Activated naive CD4-positive, alpha-beta T cell treated with anti-CD3 and anti-CD28 coated beads, Interleukin-2, amount 10 ng/mL, durations not matched to agents 7 days and 5 days (primary cell): Measurements from ENCODE around the gene PERM1.

Experiments
- CTCF ChIA-PET: fragments of 350-600 bp; sonication (Branson Sonifier 250); formaldehyde crosslinking; loops from one replicate; lab custom pipeline; 2021; ENCODE audit warnings: antibody characterized with exemption; lab: Charles Lee
- DNase-seq: peaks from one replicate; pipeline ENCODE4 v3.0.0-alpha.2; 2020
- H3K27ac Mint-ChIP-seq: one replicate; pipeline ENCODE4 v1.8.0; 2021; ENCODE audit warnings: mild to moderate bottlenecking, moderate library complexity, mixed read lengths
- H3K27me3 Mint-ChIP-seq: one replicate; pipeline ENCODE4 v1.8.0; 2021; ENCODE audit warnings: mild to moderate bottlenecking, mixed read lengths
- H3K36me3 Mint-ChIP-seq: one replicate; pipeline ENCODE4 v1.8.0; 2021; ENCODE audit warnings: mixed read lengths
- H3K4me1 Mint-ChIP-seq: one replicate; pipeline ENCODE4 v1.8.0; 2021; ENCODE audit warnings: mixed read lengths
- H3K4me3 Mint-ChIP-seq: one replicate; pipeline ENCODE4 v1.8.0; 2021; ENCODE audit warnings: mild to moderate bottlenecking, moderate library complexity, mixed read lengths
- H3K9me3 Mint-ChIP-seq: one replicate; pipeline ENCODE4 v1.8.0; 2021; ENCODE audit warnings: mixed read lengths

PERM1 gene

DNA sequence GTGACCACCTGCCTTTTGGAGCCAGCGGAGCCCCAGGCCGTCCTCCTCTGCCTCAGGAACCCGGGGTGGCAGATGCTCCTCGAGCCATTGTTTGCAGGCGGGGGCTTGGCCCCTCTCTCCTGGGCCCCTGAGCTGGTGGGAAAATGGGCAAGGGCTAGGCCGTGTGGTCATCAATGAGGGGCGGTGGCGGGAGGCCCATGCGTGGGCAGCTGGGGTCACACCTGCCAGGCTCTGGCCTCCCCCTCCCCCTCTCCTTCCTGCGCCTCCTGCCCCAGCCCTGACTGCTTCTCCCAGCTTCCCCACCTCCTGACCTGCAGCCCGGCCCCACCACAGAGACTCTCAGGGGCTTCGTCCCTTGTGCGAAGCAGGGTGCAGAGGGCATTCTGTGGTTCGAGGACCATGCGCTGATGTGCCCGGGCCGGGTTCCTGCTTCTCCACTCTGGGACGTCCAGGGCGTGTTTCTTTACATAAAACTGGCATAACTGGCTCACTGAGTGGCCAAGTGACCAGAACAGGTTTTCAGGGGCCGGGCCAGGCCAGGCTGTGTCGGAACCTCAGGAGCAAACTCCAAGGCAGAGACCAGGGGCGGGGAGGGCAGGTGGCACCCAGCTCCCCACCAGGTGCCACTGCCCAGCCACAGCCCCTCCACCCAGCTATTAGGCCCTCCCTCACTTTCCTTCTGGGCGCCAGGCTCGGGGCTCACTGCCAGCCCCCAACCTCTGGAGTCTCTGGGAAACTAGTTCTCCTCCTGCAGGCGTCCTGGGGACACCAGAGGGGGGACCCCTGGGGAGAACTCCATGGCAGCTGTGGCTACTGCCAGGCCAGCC is 48.9 kb downstream of the PERM1 start:
- H3K4me1 Mint-ChIP-seq: no peaks in the 10 kb centered on the region
- H3K9me3 Mint-ChIP-seq: no peaks in the 10 kb centered on the region
- no peak overlapping the region for H3K4me3 Mint-ChIP-seq
- H3K27me3 Mint-ChIP-seq: peaks cover 87% of the 10 kb centered on the region
- DNase-seq: no peak
- H3K36me3 Mint-ChIP-seq: no peaks in the 10 kb centered on the region
- CTCF ChIA-PET: no interaction called here
- no peak overlapping the region for H3K27ac Mint-ChIP-seq

DNA sequence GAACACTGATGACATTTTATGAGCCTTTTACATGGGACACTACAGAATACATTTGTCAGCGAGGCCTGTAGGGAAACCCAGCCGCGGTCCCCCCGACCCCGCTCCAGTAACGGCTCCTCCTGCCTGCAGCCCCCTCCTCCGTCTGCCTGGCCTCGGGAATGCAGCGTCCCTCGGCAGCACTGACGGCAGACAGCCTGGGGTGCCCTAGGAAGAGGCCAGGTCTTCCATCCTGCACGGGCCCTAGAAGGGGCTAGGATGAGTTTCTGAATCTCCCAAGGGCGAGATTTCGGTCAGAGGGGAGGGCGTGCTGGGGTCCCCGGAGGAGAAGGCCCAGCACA is 49.8 kb downstream of the PERM1 start:
- Mint-ChIP-seq H3K9me3 (no peaks in the 10 kb centered on the region), H3K36me3 (no peaks in the 10 kb centered on the region), H3K27ac (no peak overlapping the region), H3K4me1 (no peaks in the 10 kb centered on the region), H3K27me3 (peaks cover 89% of the 10 kb centered on the region), H3K4me3 (no peak overlapping the region)
- CTCF ChIA-PET: no interaction called here
- no peak for DNase-seq

DNA sequence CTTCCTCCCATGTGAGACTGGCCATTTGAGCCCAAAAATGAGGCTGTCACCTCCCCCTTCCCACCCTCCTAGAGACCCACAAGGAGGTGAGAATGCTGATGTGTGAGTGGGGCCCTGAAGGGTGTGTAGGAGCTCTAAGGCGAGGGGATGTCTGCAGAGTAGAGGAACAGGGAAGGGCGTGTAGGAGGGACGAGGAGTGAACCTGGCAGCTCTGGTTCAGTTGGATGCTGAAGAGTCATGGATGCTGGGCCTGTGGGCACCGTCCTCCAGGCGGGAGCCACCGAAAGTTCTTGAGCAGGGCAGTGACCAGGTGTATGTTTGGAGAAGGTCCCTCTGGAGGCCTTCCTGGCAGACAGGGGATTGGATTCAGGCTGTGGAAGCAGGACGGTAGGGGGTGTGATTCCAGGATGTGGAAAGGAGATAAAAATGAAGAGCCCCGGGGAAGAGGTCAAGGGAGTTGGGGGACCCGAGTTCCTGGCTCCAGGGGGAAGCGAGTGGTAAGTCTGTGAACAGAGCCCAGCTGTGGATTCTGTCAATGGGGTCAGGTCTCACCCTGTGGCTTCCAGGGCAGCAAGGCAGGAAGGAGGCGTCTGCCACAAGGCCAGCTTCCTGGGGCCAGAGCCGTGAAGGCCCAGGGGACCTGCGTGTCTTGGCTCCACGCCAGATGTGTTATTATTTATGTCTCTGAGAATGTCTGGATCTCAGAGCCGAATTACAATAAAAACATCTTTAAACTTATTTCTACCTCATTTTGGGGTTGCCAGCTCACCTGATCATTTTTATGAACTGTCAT is 50.3 kb downstream of the PERM1 start:
- Mint-ChIP-seq H3K4me3 (no peak overlapping the region), H3K36me3 (no peaks in the 10 kb centered on the region), H3K27me3 (peaks cover 89% of the 10 kb centered on the region), H3K4me1 (no peaks in the 10 kb centered on the region), H3K9me3 (no peaks in the 10 kb centered on the region), H3K27ac (no peak overlapping the region)
- CTCF ChIA-PET: interaction anchor here (1.3 to 1.8 kb wide), 2 partner anchors 8 to 9 kb away, joined by 4 to 5 read pairs; no protein-coding TSS in a partner anchor
- no peak for DNase-seq

DNA sequence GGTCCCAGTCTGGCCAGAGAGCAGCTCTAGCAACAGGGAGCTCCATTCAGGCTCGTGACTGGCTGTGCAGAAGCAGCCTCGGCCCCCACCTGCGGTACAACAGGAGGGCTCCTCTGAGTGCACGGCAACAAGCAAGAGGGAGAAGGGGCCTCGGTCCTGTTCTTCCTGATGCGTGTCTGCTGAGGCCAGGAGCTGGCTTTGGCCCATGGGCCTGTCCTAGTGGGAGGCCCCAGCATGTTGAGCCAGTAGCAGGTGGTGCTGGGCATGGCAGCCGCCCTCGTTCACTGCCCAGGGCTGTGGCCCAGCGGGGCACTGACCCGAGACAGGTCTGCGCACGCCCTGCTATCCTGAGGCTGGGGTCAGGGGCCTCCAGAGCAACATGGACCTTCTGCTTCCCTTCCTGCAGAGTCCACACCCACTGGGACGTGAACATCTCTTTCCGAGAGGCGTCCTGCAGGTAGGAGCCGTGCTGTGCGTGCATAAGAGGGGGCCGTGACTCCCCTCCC is 51.2 kb downstream of the PERM1 start:
- H3K36me3 Mint-ChIP-seq: no peaks in the 10 kb centered on the region
- DNase-seq: no peak
- no peak overlapping the region for H3K4me3 Mint-ChIP-seq
- no peak overlapping the region for H3K27ac Mint-ChIP-seq
- CTCF ChIA-PET: interaction anchor here (1.3 to 1.8 kb wide), 2 partner anchors 9 to 10 kb away, joined by 4 to 5 read pairs; no protein-coding TSS in a partner anchor
- H3K4me1 Mint-ChIP-seq: peaks cover 3% of the 10 kb centered on the region
- peaks cover 89% of the 10 kb centered on the region for H3K27me3 Mint-ChIP-seq
- H3K9me3 Mint-ChIP-seq: no peaks in the 10 kb centered on the region

DNA sequence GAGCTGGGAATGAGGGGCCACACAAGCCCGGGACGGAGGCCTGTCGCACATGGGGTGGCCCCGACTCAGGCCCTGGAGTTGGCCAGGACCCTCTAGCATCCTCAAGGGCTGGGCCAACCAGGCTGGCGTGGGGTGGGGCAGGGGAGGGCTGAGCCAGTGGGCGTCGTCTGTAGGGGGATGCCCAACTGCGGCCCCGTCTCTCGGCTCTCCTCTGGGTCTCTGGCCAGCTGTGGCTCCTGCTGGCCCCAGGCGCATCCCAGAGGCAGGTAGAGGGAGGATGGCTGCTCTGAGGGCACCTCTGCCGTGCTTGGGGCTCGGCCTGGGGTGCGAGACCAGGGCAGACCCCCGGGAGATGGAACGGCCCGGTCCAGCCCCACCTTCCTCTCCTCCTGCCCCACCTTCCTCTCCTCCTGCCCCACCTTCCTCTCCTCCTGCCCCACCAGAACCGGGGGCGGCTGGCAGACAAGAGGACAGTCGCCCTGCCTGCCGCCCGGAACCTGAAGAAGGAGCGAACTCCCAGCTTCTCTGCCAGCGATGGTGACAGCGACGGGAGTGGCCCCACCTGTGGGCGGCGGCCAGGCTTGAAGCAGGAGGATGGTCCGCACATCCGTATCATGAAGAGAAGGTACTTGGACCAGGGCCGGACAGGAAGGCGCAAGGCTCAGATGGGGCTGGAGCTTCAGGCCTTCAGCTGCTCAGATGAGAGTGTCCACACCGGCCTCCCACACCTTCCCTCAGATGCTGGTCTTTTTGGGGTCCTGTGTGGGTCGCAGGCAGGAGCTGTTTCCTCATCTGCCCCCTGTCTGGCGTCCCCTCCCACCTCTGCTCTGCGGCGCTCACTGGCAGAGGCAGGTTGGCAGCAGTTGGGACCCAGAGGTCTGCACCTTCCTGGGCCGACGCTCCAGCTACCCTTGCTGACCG is 51.9 kb downstream of the PERM1 start:
- no peaks in the 10 kb centered on the region for H3K36me3 Mint-ChIP-seq
- H3K4me1 Mint-ChIP-seq: peaks cover 3% of the 10 kb centered on the region
- peaks cover 89% of the 10 kb centered on the region for H3K27me3 Mint-ChIP-seq
- H3K9me3 Mint-ChIP-seq: no peaks in the 10 kb centered on the region
- DNase-seq: no peak
- H3K27ac Mint-ChIP-seq: no peak overlapping the region
- H3K4me3 Mint-ChIP-seq: no peak overlapping the region
- CTCF ChIA-PET: interaction anchor here (0.7 to 1.8 kb wide), 3 partner anchors 9 to 16 kb away, joined by 3 to 5 read pairs (median 4); no protein-coding TSS in a partner anchor

DNA sequence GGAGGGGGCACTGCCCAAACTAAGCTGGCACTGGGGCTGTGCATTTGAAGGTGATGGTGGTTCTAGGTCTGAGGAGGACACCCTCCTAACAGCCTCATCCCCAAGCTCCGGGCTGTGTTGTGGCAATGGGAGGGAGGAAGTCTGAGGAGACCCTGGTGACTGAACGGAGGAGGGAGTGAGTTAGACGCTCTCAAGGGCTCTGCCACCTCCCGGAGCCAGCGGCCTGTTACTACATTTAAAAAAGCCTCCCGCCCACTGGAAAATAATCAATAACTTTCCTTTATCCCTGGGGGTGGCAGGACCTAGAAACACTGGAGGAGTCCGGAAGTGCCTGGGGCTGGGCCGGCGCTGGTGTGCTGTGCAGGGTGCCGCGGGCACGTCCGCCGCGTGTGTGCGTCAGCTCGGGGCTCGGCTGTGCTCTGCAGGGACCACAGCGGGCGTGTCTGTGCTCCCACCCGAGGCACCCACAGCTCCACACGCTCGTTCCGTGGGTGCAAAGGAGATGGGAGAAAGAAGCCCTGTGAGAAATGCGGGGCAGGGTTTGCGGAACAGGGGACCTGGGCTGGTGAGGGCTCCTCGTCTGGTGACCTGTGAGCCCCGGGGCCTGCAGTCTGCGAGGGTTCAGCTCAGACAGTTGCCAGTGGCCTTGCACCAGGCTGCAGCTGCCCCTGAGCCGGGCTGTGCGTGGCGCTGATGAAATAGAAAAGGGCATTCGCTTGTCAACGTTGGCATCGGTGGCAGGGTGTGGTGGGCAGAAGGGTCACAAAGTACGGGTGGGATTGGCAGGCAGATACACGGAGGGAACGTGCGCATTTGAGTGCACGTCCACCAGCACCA is 52.9 kb downstream of the PERM1 start:
- no peaks in the 10 kb centered on the region for H3K36me3 Mint-ChIP-seq
- peaks cover 92% of the 10 kb centered on the region for H3K27me3 Mint-ChIP-seq
- H3K27ac Mint-ChIP-seq: no peak overlapping the region
- H3K9me3 Mint-ChIP-seq: no peaks in the 10 kb centered on the region
- H3K4me3 Mint-ChIP-seq: no peak overlapping the region
- H3K4me1 Mint-ChIP-seq: peaks cover 3% of the 10 kb centered on the region
- no peak for DNase-seq
- CTCF ChIA-PET: interaction anchor here (0.7 kb wide), 1 partner anchor 17 kb away, joined by 3 read pairs; no protein-coding TSS in a partner anchor

DNA sequence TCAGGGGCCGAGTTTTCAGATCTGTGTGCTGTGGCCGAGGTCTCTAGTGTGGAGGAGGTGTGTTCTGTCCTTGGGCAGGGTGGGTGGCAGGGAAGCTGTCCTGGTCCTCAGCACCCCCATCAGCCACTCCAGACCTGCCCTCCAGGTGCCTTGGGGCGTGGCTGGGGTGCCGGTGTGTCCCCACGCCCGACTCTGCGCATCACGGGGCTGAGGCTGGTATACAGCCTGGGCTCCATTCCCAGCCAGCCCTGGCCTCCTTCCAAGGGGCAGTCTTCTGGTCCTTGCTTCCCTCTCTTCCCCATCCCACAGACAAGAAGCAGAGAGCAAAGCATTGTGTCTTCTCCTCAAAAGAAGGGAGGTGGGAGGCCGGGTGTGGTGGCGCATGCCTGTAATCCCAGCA is 54.1 kb downstream of the PERM1 start:
- Mint-ChIP-seq H3K27ac (no peak overlapping the region), H3K4me1 (peaks cover 9% of the 10 kb centered on the region), H3K36me3 (no peaks in the 10 kb centered on the region), H3K9me3 (no peaks in the 10 kb centered on the region), H3K27me3 (peaks cover 91% of the 10 kb centered on the region), H3K4me3 (no peak overlapping the region)
- DNase-seq: no peak
- CTCF ChIA-PET: no interaction called here

DNA sequence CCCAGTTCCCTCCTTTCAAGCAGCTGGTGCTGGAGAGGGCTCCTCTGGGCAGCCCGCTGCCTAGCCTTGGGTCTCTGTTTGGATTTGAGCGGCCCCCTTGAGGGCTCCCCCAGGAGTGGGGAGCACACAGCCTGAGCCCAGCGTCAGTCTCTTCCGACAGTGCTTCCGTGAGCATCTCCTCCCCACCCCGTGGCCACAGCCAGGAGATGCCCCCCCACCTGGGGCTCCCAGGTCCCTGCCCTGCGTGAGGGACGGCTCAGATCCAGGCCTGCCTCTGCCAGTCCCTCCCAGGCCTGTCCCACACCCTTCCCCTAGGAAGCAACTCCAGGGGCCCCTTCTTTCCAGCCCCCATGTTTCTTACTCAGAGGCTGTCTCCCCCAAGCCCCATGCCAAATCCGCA is 54.7 kb downstream of the PERM1 start:
- no peak overlapping the region for H3K4me3 Mint-ChIP-seq
- CTCF ChIA-PET: no interaction called here
- H3K36me3 Mint-ChIP-seq: no peaks in the 10 kb centered on the region
- no peaks in the 10 kb centered on the region for H3K9me3 Mint-ChIP-seq
- H3K27ac Mint-ChIP-seq: no peak overlapping the region
- DNase-seq: no peak
- H3K4me1 Mint-ChIP-seq: peaks cover 9% of the 10 kb centered on the region
- peaks cover 93% of the 10 kb centered on the region for H3K27me3 Mint-ChIP-seq

DNA sequence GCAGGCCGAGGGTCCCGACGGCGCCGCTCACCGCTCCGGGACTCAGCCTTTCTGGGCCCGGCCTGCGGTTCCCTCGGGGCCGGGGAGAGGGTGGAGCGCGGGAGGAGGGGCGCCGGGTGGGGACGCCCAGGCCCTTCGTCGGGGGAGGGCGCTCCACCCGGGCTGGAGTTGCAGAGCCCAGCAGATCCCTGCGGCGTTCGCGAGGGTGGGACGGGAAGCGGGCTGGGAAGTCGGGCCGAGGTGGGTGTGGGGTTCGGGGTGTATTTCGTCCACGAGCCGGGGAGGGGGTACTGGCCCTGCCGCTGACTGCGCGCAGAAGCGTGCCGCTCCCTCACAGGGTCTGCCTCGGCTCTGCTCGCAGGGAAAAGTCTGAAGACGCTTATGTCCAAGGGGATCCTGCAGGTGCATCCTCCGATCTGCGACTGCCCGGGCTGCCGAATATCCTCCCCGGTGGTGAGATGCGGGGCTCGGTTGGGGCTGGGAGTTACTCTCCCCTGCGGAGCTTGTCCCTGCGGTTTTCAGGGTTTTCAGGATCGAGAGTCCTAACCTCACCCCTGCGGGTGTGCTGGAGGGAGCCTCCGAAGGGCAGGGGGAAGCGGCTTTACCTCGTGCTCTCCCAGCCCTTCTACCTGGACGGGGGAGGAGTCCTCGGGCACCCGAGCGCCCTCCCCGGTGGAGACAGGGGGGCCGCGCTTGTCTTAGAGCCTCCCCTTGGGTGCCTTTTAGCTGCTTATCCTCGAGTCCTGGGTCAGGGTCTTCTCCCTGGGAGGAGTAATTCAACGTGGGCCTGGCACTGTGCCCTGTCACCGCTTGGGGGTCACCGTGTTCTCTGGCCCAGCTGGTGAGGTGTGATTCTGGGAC is 56.1 kb downstream of the PERM1 start:
- Mint-ChIP-seq H3K9me3 (no peaks in the 10 kb centered on the region), H3K4me3 (no peak overlapping the region), H3K27me3 (peaks cover 94% of the 10 kb centered on the region), H3K27ac (peak overlapping the region; percentile 45), H3K4me1 (peaks cover 14% of the 10 kb centered on the region), H3K36me3 (no peaks in the 10 kb centered on the region)
- no peak for DNase-seq
- CTCF ChIA-PET: no interaction called here
